Hepatocyte (in vitro differentiated cells): Measurements from ENCODE around the gene TLR8.

Source experiments
- EZH2 ChIP-seq: fragments of 200-600 bp; sonication (generic); IDR thresholded peaks from 2 replicates; pipeline ENCODE4 v1.6.1; 2016; ENCODE audit warnings: antibody characterized with exemption, mild to moderate bottlenecking, borderline replicate concordance
- EZH2phosphoT487 ChIP-seq: fragments of 200-600 bp; sonication (generic); IDR thresholded peaks from one replicate; pipeline ENCODE4 v1.6.1; 2018; ENCODE audit warnings: antibody characterized with exemption, mild to moderate bottlenecking, low read depth, moderate library complexity; ENCODE audit not compliant: unreplicated experiment, severe bottlenecking
- TF ChIP-seq, protein P1 (sequence below): fragments of 200-600 bp; sonication (generic); IDR thresholded peaks from 2 replicates; pipeline ENCODE4 v1.5.1; 2016; ENCODE audit warnings: antibody characterized with exemption, mild to moderate bottlenecking; ENCODE audit not compliant: poor library complexity

DNA sequence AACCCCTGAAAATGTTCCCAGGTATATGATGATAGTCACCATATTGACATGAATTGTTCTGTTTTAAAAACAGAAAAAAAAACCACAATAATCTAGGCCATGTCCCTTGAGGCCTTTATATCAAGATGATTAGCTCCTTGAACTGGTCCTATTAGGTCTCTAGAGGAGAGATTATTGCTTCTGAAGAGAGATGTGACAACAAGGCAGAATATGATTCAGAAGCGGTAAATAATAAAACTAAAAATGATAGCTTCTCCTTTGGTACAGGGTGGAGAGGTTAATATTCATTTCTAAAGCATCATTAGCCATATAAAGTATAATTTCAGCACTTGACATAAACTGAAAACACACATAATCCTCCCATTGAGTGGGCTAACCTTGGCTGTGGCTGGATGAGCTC, 25.8 kb downstream of the TLR8 start:
- TF ChIP-seq EZH2 (no peak), EZH2phosphoT487 (no peak)
- TF ChIP-seq, protein P1, sequence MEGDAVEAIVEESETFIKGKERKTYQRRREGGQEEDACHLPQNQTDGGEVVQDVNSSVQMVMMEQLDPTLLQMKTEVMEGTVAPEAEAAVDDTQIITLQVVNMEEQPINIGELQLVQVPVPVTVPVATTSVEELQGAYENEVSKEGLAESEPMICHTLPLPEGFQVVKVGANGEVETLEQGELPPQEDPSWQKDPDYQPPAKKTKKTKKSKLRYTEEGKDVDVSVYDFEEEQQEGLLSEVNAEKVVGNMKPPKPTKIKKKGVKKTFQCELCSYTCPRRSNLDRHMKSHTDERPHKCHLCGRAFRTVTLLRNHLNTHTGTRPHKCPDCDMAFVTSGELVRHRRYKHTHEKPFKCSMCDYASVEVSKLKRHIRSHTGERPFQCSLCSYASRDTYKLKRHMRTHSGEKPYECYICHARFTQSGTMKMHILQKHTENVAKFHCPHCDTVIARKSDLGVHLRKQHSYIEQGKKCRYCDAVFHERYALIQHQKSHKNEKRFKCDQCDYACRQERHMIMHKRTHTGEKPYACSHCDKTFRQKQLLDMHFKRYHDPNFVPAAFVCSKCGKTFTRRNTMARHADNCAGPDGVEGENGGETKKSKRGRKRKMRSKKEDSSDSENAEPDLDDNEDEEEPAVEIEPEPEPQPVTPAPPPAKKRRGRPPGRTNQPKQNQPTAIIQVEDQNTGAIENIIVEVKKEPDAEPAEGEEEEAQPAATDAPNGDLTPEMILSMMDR: no peak
